Peyer's patch (tissue), 4 donors: ENCODE results near the gene RERG. TPM values are rescaled to one million over a fixed set of nuclear protein-coding genes. Genes with fewer than 3 reads are reported as not detected.

ENCODE experiments used
- DNase-seq, 3 donors: peaks; one replicate each; pipeline ENCODE4 v3.0.0-alpha.2; 2017 to 2019
- H3K27ac ChIP-seq, 4 donors: fragments of 200-600 bp; sonication (generic); one replicate each; pipeline ENCODE4 v1.5.1; 2016 to 2019
- H3K27me3 ChIP-seq, 2 donors: fragments of 200-600 bp; sonication (generic); one replicate each; pipeline ENCODE4 v1.5.1; 2019
- H3K36me3 ChIP-seq, 3 donors: fragments of 200-600 bp; sonication (generic); one replicate each; pipeline ENCODE4 v1.5.1; 2016 to 2019
- H3K4me1 ChIP-seq, 4 donors: fragments of 200-600 bp; sonication (generic); one replicate each; pipeline ENCODE4 v1.5.1; 2016 to 2019
- H3K4me3 ChIP-seq, 4 donors: fragments of 200-600 bp; sonication (generic); 1 replicate in 3 of 4; 2 replicates in 1 of 4; pipeline ENCODE4 v1.5.1; 2016 to 2019; ENCODE audit warnings: mild to moderate bottlenecking in 1 of 4
- H3K9me3 ChIP-seq, 4 donors: fragments of 200-600 bp; sonication (generic); one replicate each; pipeline ENCODE4 v1.5.1; 2016 to 2019; ENCODE audit warnings: mild to moderate bottlenecking in 1 of 4
- POLR2A ChIP-seq, 2 donors: fragments of 450-650 bp; IDR thresholded peaks; one replicate each; pipeline ENCODE4 v1.5.1; 2017; ENCODE audit warnings: antibody characterized with exemption in 2 of 2, mild to moderate bottlenecking in 2 of 2, moderate library complexity in 2 of 2
- total RNA-seq, 4 donors: library from RNA; depleted of rRNA; stranded (reverse); fragments of >200 nt; gene quantifications; one replicate each; pipeline ENCODE4 v1.1.0, GENCODE V29; 2016
- TF ChIP-seq, protein P1 (sequence below), 6 experiments: fragments of 450-650 bp in 4 of 6; fragments of 200-600 bp in 2 of 6; sonication (generic) in 1 of 6; IDR thresholded peaks; one replicate each; pipeline ENCODE4 v1.5.1; 2017 to 2019; ENCODE audit warnings: antibody characterized with exemption in 6 of 6, mild to moderate bottlenecking in 3 of 6, moderate library complexity in 1 of 6

RERG gene
- total RNA-seq, 4 donors from 2014 or later = 2.3 to 31.4 (median 10.7) TPM

DNA sequence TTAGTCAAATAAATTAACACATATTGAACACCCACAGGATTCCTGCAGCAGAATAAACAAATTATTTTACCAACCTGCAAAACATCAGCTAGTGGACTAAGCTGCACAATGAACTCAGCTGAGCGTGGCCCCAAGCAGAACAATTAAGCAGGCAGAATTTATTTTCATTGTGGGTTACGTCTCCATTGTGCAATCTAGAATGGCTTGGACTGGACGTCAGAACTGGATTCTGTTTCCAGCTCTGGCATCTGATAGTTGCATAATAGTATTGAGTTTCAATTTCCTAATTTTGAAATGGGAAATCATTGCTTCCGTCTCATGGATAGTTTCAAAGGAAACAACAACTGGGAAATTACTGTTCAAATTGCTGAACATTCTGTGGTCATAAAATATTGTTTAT, 35.5 kb upstream of the RERG start:
- no peak overlapping the region for H3K4me3 ChIP-seq
- no peak for DNase-seq
- TF ChIP-seq, protein P1, sequence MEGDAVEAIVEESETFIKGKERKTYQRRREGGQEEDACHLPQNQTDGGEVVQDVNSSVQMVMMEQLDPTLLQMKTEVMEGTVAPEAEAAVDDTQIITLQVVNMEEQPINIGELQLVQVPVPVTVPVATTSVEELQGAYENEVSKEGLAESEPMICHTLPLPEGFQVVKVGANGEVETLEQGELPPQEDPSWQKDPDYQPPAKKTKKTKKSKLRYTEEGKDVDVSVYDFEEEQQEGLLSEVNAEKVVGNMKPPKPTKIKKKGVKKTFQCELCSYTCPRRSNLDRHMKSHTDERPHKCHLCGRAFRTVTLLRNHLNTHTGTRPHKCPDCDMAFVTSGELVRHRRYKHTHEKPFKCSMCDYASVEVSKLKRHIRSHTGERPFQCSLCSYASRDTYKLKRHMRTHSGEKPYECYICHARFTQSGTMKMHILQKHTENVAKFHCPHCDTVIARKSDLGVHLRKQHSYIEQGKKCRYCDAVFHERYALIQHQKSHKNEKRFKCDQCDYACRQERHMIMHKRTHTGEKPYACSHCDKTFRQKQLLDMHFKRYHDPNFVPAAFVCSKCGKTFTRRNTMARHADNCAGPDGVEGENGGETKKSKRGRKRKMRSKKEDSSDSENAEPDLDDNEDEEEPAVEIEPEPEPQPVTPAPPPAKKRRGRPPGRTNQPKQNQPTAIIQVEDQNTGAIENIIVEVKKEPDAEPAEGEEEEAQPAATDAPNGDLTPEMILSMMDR (IDR thresholded peaks at IDR 0.05) = no peak
- no peak for TF ChIP-seq POLR2A (IDR thresholded peaks at IDR 0.05)
- no peak overlapping the region for H3K27ac ChIP-seq
- no peaks in the 10 kb centered on the region for H3K4me1 ChIP-seq
- H3K27me3 ChIP-seq = no peaks in the 10 kb centered on the region
- no peaks in the 10 kb centered on the region for H3K36me3 ChIP-seq
- H3K9me3 ChIP-seq = no peaks in the 10 kb centered on the region

DNA sequence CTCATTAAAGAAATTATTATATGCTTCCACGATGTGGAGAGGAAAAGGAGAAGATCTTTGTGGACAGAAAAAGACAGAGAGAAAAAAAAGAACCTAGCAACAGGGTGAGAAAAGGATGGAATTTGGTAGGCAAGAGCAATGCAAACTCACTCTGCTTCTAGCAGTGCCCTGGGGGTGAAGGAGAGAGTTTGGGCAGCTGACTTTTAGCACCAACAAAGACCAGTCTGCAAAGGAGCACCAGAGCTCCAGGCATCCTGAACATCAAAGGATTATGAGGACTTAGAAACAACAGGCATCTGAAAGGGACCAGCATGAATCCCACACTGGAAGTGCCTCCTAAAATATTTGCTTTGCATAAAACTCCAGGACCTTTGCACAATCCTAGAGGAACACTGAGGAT, 32.8 kb upstream of the RERG start:
- DNase-seq = no peak

DNA sequence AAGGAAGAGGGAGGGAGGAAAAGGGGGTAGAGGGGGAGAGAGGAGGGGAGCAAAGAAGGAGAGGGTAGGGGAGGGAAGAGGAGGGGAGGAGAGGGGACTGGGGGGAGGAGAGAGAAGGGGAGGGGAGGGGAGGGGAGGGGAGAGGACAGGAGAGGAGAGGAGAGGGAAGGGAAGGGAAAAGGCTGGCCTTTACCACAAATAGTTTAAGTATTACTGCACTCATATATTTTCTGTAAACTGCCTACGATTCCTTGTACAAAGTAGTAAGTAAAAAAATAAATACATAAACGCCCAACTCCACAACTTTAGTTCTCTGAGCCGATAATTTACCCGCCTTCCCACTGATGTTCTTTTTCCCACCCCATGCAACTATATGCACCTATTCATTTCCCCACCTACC, 23.7 kb upstream of the RERG start:
- H3K27ac ChIP-seq = no peak overlapping the region
- no peak for DNase-seq
- no peaks in the 10 kb centered on the region for H3K9me3 ChIP-seq
- no peaks in the 10 kb centered on the region for H3K4me1 ChIP-seq
- no peaks in the 10 kb centered on the region for H3K36me3 ChIP-seq
- H3K27me3 ChIP-seq = no peaks in the 10 kb centered on the region
- H3K4me3 ChIP-seq = no peak overlapping the region
- TF ChIP-seq, protein P1 (IDR thresholded peaks at IDR 0.05) = no peak
- TF ChIP-seq POLR2A (IDR thresholded peaks at IDR 0.05) = no peak

More for the DNA sequence above, 32.8 kb upstream of the RERG start:
- H3K9me3 ChIP-seq = no peaks in the 10 kb centered on the region
- no peaks in the 10 kb centered on the region for H3K4me1 ChIP-seq
- H3K27ac ChIP-seq = no peak overlapping the region
- H3K27me3 ChIP-seq = no peaks in the 10 kb centered on the region
- no peak overlapping the region for H3K4me3 ChIP-seq
- H3K36me3 ChIP-seq = no peaks in the 10 kb centered on the region
- TF ChIP-seq, protein P1 (IDR thresholded peaks at IDR 0.05) = no peak
- TF ChIP-seq POLR2A (IDR thresholded peaks at IDR 0.05) = no peak

DNA sequence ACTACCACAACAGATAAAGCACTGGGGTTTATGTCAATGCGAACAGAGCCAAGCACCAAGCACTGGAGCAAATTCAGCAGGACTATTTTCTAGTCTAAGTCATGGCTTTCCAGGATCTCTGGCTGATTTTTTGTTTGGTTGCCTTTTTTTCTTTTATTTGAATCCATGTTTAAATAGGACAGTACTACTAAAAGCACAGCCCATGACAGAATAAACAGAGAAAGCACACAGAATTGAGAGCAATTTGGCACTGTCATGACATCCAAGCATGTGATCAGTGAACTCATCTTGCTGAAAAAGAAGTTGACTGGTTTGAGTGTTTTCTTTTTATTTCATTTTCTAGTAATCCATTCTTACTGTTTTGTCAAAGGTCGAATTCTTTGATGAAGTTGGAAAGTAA, 23.1 kb upstream of the RERG start:
- no peaks in the 10 kb centered on the region for H3K4me1 ChIP-seq
- H3K9me3 ChIP-seq = no peaks in the 10 kb centered on the region
- DNase-seq = no peak
- H3K27ac ChIP-seq = no peak overlapping the region
- H3K36me3 ChIP-seq = no peaks in the 10 kb centered on the region
- no peak for TF ChIP-seq POLR2A (IDR thresholded peaks at IDR 0.05)
- TF ChIP-seq, protein P1 (IDR thresholded peaks at IDR 0.05) = no peak
- no peak overlapping the region for H3K4me3 ChIP-seq
- no peaks in the 10 kb centered on the region for H3K27me3 ChIP-seq

DNA sequence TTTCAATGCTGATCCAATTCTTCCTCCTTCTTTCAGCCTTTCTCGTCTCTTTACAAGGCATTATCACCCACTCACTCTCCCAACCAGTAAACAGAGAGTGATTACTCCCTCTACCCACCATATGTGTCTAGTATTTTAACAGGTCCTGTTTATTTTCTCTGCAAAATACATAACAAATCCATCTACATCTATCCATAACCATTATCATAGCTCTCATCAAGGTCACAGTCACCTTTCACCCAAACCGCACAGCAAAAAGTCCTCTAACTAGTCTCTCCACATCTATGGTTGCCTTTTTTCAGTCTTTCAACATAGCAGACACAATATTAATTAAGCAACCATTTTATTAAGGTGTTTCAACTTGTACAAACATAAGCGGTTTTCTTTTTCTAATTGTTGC, 21.9 kb upstream of the RERG start:
- Histone ChIP-seq H3K27ac (no peak overlapping the region), H3K4me3 (no peak overlapping the region), H3K4me1 (no peaks in the 10 kb centered on the region), H3K27me3 (no peaks in the 10 kb centered on the region), H3K36me3 (no peaks in the 10 kb centered on the region), H3K9me3 (no peaks in the 10 kb centered on the region)
- no peak for TF ChIP-seq POLR2A (IDR thresholded peaks at IDR 0.05)
- TF ChIP-seq, protein P1 (IDR thresholded peaks at IDR 0.05) = no peak
- no peak for DNase-seq

DNA sequence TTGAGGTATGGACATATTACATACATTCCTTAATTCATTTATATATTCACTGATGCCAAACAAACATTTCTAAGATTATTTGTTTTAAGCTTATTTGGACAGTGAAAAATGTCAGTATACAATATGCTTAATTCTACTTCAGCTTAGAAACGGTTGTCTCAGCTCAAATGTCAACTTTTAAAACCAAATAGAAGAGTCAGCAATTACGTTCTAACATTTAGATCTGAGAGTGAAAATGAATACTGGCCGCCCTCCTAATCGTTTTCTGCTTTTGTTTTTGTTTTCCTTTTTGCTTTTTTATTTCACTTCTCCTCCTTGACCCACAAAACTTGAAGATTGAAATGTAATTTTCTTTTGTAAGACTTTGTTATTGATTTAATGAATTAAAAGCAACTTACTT, 19.7 kb upstream of the RERG start:
- DNase-seq = no peak
- Histone ChIP-seq H3K9me3 (no peaks in the 10 kb centered on the region), H3K36me3 (no peaks in the 10 kb centered on the region), H3K27me3 (no peaks in the 10 kb centered on the region), H3K4me1 (no peaks in the 10 kb centered on the region), H3K4me3 (no peak overlapping the region), H3K27ac (no peak overlapping the region)
- no peak for TF ChIP-seq POLR2A (IDR thresholded peaks at IDR 0.05)
- TF ChIP-seq, protein P1 (IDR thresholded peaks at IDR 0.05) = no peak
